C4-2B (cell line): ENCODE results near the gene ABHD4.

Experiments used
- H3K27ac ChIP-seq: fragments of 450-650 bp; 2 replicates; pipeline ENCODE4 v1.5.1; 2017
- CTCF ChIP-seq: fragments of 450-650 bp; conservative IDR thresholded peaks from 2 replicates; pipeline ENCODE4 v1.5.1; 2017; ENCODE audit warnings: mild to moderate bottlenecking
- ZFX ChIP-seq: fragments of 450-650 bp; IDR thresholded peaks from 2 replicates; pipeline ENCODE4 v1.6.1; 2017

Gene ABHD4

DNA sequence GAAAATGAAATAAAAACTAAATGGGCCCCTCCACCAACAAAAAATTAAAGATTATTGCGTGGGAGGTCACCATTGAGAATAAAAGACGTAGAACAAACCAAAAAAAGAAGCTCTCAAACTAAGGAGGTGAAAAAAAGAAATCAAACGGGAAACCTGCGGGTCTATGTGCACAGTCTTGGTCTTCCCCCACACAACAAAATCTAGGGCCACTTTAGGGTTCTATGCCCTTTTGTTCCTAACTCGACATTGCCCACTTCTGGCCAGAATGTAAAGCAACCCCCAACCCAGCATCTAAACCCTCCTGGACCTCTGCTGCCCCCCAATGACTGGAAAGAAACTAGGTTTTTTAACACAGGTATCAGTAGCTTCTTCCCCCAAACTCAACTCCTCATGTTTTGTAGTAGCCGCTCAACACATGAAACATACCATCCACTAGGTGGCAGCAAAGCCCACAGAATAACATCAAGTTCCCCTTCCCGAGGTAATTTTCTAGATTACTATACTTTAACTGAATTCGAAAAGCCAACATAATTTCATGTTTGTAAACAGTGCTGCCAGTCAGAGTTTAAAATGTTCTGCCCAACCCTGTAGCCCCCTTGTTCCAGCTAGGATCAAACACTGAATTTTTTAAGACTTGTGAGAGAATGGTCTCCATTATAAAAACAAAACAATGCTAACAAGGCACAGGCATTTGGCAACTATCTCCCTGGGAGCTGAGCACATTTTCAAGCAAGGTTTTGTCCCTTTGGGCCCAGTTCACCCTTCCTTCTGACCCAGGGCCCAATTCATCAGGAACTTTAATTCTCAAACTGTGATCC lies 27.8 kb upstream of the ABHD4 start:
- TF ChIP-seq ZFX (no peak), CTCF (peak; percentile 82)
- H3K27ac ChIP-seq = no peak overlapping the region

- TF ChIP-seq ZFX = no peak
- TF ChIP-seq CTCF = no peak
- no peak overlapping the region for H3K27ac ChIP-seq
These were observed 25.5 kb upstream of the ABHD4 start for GRCh38 chr14:22572562-22573058.

- TF ChIP-seq CTCF (no peak), ZFX (no peak)
- H3K27ac ChIP-seq = no peak overlapping the region
These were observed 24.3 kb upstream of the ABHD4 start for GRCh38 chr14:22573804-22574203.

DNA sequence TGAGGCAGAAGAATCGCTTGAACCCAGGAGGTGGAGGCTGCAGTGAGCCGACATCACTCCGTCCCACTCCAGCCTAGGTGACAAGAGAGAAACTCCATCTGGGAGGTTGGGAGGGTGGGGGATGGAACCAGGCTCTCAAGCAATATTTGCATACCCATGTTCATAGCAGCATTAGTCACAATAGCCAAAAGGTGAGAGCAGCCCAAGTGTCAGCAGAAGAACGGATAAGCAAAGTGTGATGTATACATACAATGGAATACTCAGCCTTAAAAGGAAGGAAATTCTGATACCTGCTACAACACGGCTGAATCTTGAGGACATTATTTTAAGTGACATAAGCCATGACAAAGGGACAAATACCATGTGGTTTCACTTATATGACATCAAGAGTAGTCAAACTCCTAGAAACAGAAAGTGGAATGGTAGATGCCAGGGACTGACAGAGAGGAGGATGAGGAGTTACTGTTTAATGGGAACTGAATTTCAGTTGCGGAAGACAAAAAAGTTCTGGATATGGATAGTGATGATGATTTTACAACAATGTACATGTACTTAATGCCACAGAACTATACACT lies 20.7 kb upstream of the ABHD4 start:
- no peak overlapping the region for H3K27ac ChIP-seq
- TF ChIP-seq CTCF (no peak), ZFX (no peak)

DNA sequence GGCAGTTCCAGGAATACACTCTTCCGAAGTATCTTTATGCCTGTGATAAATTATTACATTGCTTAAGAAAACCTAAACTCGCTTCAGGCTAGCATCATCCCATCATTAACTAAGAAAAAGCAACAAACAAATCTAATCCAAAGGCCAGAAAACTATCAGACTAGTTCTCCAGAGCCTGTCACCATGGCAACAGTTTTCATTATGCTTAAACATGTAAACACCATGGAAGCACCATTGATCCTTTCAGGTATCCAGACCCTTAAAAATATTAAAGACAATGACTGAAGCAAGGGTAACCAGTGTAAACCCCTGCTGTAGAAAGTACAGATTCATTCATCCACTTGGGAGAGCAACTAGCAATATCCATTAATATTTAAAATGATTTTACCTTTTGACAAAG lies 18.9 kb upstream of the ABHD4 start:
- H3K27ac ChIP-seq = no peak overlapping the region
- no peak for TF ChIP-seq ZFX
- TF ChIP-seq CTCF = no peak

- H3K27ac ChIP-seq = no peak overlapping the region
- TF ChIP-seq CTCF = no peak
These were observed 18.2 kb upstream of the ABHD4 start for GRCh38 chr14:22579881-22580280.

DNA sequence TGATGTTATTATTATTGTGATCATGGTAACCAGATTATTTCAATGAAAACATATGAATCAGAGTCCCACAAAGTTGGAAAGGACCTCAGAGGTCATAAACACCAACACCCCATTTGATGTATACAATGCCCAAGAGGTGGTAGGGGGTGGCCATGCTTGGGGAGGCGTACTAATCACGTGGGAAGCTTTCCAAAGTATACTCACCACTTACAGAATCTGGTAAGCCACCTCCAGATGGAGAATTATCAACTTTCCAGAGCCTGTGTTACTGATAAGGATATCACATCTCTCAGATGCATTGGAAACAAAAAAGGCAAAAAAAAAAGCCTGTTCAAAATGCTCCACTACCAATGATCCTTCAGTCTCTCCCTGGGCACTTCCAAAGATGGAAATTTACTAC lies 17.5 kb upstream of the ABHD4 start:
- H3K27ac ChIP-seq = no peak overlapping the region
- TF ChIP-seq CTCF = no peak
- no peak for TF ChIP-seq ZFX
